Measurements from ENCODE around the gene DNAJC1. TPM values are rescaled to one million over a fixed set of nuclear protein-coding genes. Genes with fewer than 3 reads are reported as not detected.

Gene DNAJC1
- total and polyA plus RNA-seq, 2 of the 8 experiments (the other 6 are each of a cell fraction or from before 2014, with no cell fraction given): 6.8 to 14.8 TPM

- H2BK120ac ChIP-seq (replicated peaks; ENCODE audit: low read depth, low read length): no peak overlapping the region
- no peak overlapping the region for H3K14ac ChIP-seq (ENCODE audit: insufficient read length)
- no peak for TF ChIP-seq GTF2F1 (IDR thresholded peaks at IDR 0.05; ENCODE audit: borderline replicate concordance, low read depth, low read length)
- no peak for TF ChIP-seq BACH1 (IDR thresholded peaks at IDR 0.05; ENCODE audit: low read length)
- TF ChIP-seq TAF7 (optimal IDR thresholded peaks at IDR 0.05; ENCODE audit: borderline replicate concordance, low read depth, low read length): no peak
- no peak for TF ChIP-seq BRCA1 (IDR thresholded peaks at IDR 0.05; ENCODE audit: low read depth, low read length)
- no peak for TF ChIP-seq KDM5A (IDR thresholded peaks at IDR 0.05; ENCODE audit: low read length)
- ChIA-PET POLR2A (ENCODE audit: partially characterized antibody) (no interaction called here), CTCF (ENCODE audit: partially characterized antibody) (no interaction called here)
- no peak overlapping the region for H2BK12ac ChIP-seq (ENCODE audit: low read depth, low read length)
- H2BK15ac ChIP-seq (ENCODE audit: low read length): no peak overlapping the region
- peaks cover 0 to 6% (median 0%) of the 10 kb centered on the region in 4 experiments; a peak in 1 of 7 replicates for H3K4me1 ChIP-seq (replicated peaks in 1 of 4; ENCODE audit: control insufficient read depth in 3 of 4, insufficient read depth in 4 of 4, low read length in 3 of 4)
- no peaks in the 10 kb centered on the region for H3K79me1 ChIP-seq (ENCODE audit: low read depth, low read length)
- H4K20me1 ChIP-seq (replicated peaks in 1 of 2; ENCODE audit: control insufficient read depth in 1 of 2, insufficient read depth in 2 of 2, low read length in 2 of 2): no peaks in the 10 kb centered on the region
- H4K8ac ChIP-seq (ENCODE audit: extremely low read depth, insufficient read depth, low read length): no peak overlapping the region
- no peak overlapping the region for H3K4ac ChIP-seq (replicated peaks; ENCODE audit: insufficient read length, low read depth, low read length)
- no peak overlapping the region for H3K9ac ChIP-seq (replicated peaks in 1 of 4; ENCODE audit: extremely low read depth in 1 of 4, low read depth in 3 of 4, low read length in 3 of 4)
- H3K27ac ChIP-seq (ENCODE audit: low read depth, low read length): no peak overlapping the region
- no peaks in the 10 kb centered on the region for H3K23me2 ChIP-seq (ENCODE audit: low read depth, low read length)
- H3K79me2 ChIP-seq (ENCODE audit: control insufficient read depth in 1 of 2, insufficient read depth in 2 of 2, low read length in 2 of 2): no peaks in the 10 kb centered on the region
- no peak overlapping the region for H3K56ac ChIP-seq (replicated peaks; ENCODE audit: insufficient read length, low read depth, low read length)
- no peak overlapping the region for H2BK20ac ChIP-seq (ENCODE audit: low read length)
- no peak overlapping the region for H4K91ac ChIP-seq (replicated peaks; ENCODE audit: insufficient read length, low read length)
- 96% methylated on average over 2 of the region's 2 CpGs; no CpG with 5 or more reads in 1 of the 2 experiments for WGBS, 2 experiments (ENCODE audit: extremely low coverage in 1 of 2, insufficient coverage in 1 of 2, insufficient read length in 1 of 2, insufficient replicate concordance in 2 of 2, low coverage in 1 of 2, low lambda C conversion rate in 2 of 2, missing lambda C conversion rate in 1 of 2)
- peaks cover 0 to 2% (median 0%) of the 10 kb centered on the region in 4 experiments; a peak in 1 of 8 replicates for H3K36me3 ChIP-seq (ENCODE audit: control insufficient read depth in 2 of 4, insufficient read depth in 4 of 4, low read length in 3 of 4)
- H3K27me3 ChIP-seq (replicated peaks in 1 of 4; ENCODE audit: control insufficient read depth in 3 of 4, extremely low read depth in 1 of 4, insufficient read depth in 3 of 4, low read length in 3 of 4): no peaks in the 10 kb centered on the region
- H3K4me2 ChIP-seq (ENCODE audit: insufficient read depth in 1 of 2, low read depth in 2 of 2, low read length in 2 of 2): no peak overlapping the region
- H3K4me3 ChIP-seq (ENCODE audit: extremely low read depth in 1 of 4, insufficient read depth in 2 of 4, low read depth in 3 of 4, low read length in 4 of 4): no peak overlapping the region
- H2AFZ ChIP-seq (ENCODE audit: low read length): no peak overlapping the region
- DNase-seq (ENCODE audit: low read depth in 1 of 2, low spot score in 2 of 2) (no peak), FAIRE-seq (no peak)
- H3K9me3 ChIP-seq (ENCODE audit: insufficient read depth in 2 of 2, low read depth in 1 of 2, low read length in 1 of 2): no peaks in the 10 kb centered on the region
- no peak overlapping the region for H2AK5ac ChIP-seq (ENCODE audit: low read depth, low read length)
- no peak overlapping the region for H3K18ac ChIP-seq (ENCODE audit: extremely low read depth, low read length)
- H3K23ac ChIP-seq (ENCODE audit: insufficient read length): no peak overlapping the region
- no peak overlapping the region for H4K5ac ChIP-seq (ENCODE audit: insufficient read length, low read depth, low read length)
- no peak overlapping the region for H2BK5ac ChIP-seq (ENCODE audit: low read depth, low read length)
Measured at GRCh38 chr10:21813946-21814345, 189.6 kb downstream of the DNAJC1 start.
